C4-2B (cell line): ENCODE data around the gene JARID2.

Experiments
- CTCF ChIP-seq: fragments of 450-650 bp; conservative IDR thresholded peaks from 2 replicates; pipeline ENCODE4 v1.5.1; 2017; ENCODE audit warnings: mild to moderate bottlenecking
- ZFX ChIP-seq: fragments of 450-650 bp; IDR thresholded peaks from 2 replicates; pipeline ENCODE4 v1.6.1; 2017

GRCh38 chr6:15403094-15403755 is 157.4 kb downstream of the JARID2 start:
- TF ChIP-seq CTCF (no peak), ZFX (no peak)
